ENCODE data around the gene MLLT1. TPM values are rescaled to one million over a fixed set of nuclear protein-coding genes. Genes with fewer than 3 reads are reported as not detected.

Gene MLLT1
- total RNA-seq, 4 donors from 2014 or later: 16.0 to 29.0 (median 22.7) TPM

- TF ChIP-seq POLR2A (IDR thresholded peaks at IDR 0.05) (no peak), EP300 (IDR thresholded peaks at IDR 0.05) (no peak), POLR2AphosphoS5 (IDR thresholded peaks at IDR 0.05) (no peak), CTCF (IDR thresholded peaks at IDR 0.05) (no peak)
- no peak overlapping the region for H3K4me3 ChIP-seq
- WGBS: 70% methylated on average over 4 of the region's 4 CpGs
- no peak for DNase-seq (ENCODE audit: low spot score in 2 of 2)
- peaks cover 54% of the 10 kb centered on the region for H3K4me1 ChIP-seq
- H3K36me3 ChIP-seq: peaks cover 30% of the 10 kb centered on the region
- no peaks in the 10 kb centered on the region for H3K9me3 ChIP-seq
- no peaks in the 10 kb centered on the region for H3K27me3 ChIP-seq
- H3K27ac ChIP-seq: no peak overlapping the region
These were observed 11.4 kb downstream of the MLLT1 start for GRCh38 chr19:6268382-6268771.

- peaks cover 32% of the 10 kb centered on the region for H3K36me3 ChIP-seq
- no peak for TF ChIP-seq EP300 (IDR thresholded peaks at IDR 0.05)
- no peak for TF ChIP-seq CTCF (IDR thresholded peaks at IDR 0.05)
- TF ChIP-seq POLR2AphosphoS5 (IDR thresholded peaks at IDR 0.05): no peak
- no peak for TF ChIP-seq POLR2A (IDR thresholded peaks at IDR 0.05)
- H3K9me3 ChIP-seq: no peaks in the 10 kb centered on the region
- peaks cover 48% of the 10 kb centered on the region for H3K4me1 ChIP-seq
- no peak overlapping the region for H3K4me3 ChIP-seq
- 80% methylated on average over 17 of the region's 17 CpGs for WGBS
- H3K27ac ChIP-seq: no peak overlapping the region
- no peak for DNase-seq (ENCODE audit: low spot score in 2 of 2)
- H3K27me3 ChIP-seq: no peaks in the 10 kb centered on the region
These were observed 12.0 kb downstream of the MLLT1 start for GRCh38 chr19:6267552-6268381.

- no peak overlapping the region for H3K27ac ChIP-seq
- no peak overlapping the region for H3K4me3 ChIP-seq
- no peaks in the 10 kb centered on the region for H3K27me3 ChIP-seq
- WGBS: 85% methylated on average over 4 of the region's 4 CpGs
- TF ChIP-seq EP300 (IDR thresholded peaks at IDR 0.05): no peak
- no peak for TF ChIP-seq POLR2A (IDR thresholded peaks at IDR 0.05)
- no peak for TF ChIP-seq CTCF (IDR thresholded peaks at IDR 0.05)
- no peak for TF ChIP-seq POLR2AphosphoS5 (IDR thresholded peaks at IDR 0.05)
- peaks cover 18% of the 10 kb centered on the region for H3K4me1 ChIP-seq
- H3K36me3 ChIP-seq: peaks cover 46% of the 10 kb centered on the region
- no peaks in the 10 kb centered on the region for H3K9me3 ChIP-seq
- DNase-seq (ENCODE audit: low spot score in 2 of 2): no peak
These were observed 15.0 kb downstream of the MLLT1 start for GRCh38 chr19:6264803-6265202.

- no peaks in the 10 kb centered on the region for H3K27me3 ChIP-seq
- TF ChIP-seq POLR2AphosphoS5 (IDR thresholded peaks at IDR 0.05): no peak
- TF ChIP-seq CTCF (IDR thresholded peaks at IDR 0.05): no peak
- TF ChIP-seq POLR2A (IDR thresholded peaks at IDR 0.05): no peak
- TF ChIP-seq EP300 (IDR thresholded peaks at IDR 0.05): no peak
- DNase-seq (ENCODE audit: low spot score in 2 of 2): no peak
- H3K4me3 ChIP-seq: no peak overlapping the region
- H3K4me1 ChIP-seq: peaks cover 18% of the 10 kb centered on the region
- H3K36me3 ChIP-seq: peaks cover 43% of the 10 kb centered on the region
- no peaks in the 10 kb centered on the region for H3K9me3 ChIP-seq
- WGBS: 83% methylated on average over 17 of the region's 18 CpGs
- H3K27ac ChIP-seq: no peak overlapping the region
These were observed 15.9 kb downstream of the MLLT1 start for GRCh38 chr19:6263735-6264444.

- 91% methylated on average over 10 of the region's 12 CpGs for WGBS
- H3K27me3 ChIP-seq: no peaks in the 10 kb centered on the region
- DNase-seq (ENCODE audit: low spot score in 2 of 2): no peak
- TF ChIP-seq CTCF (IDR thresholded peaks at IDR 0.05) (no peak), EP300 (IDR thresholded peaks at IDR 0.05) (no peak), POLR2AphosphoS5 (IDR thresholded peaks at IDR 0.05) (no peak), POLR2A (IDR thresholded peaks at IDR 0.05) (no peak)
- no peak overlapping the region for H3K4me3 ChIP-seq
- peaks cover 12% of the 10 kb centered on the region for H3K4me1 ChIP-seq
- H3K36me3 ChIP-seq: peaks cover 47% of the 10 kb centered on the region
- no peak overlapping the region for H3K27ac ChIP-seq
- H3K9me3 ChIP-seq: no peaks in the 10 kb centered on the region
These were observed 16.5 kb downstream of the MLLT1 start for GRCh38 chr19:6263306-6263705.

Measured in suprapubic skin (tissue), 4 donors.